Testis (tissue), 2 donors: ENCODE data around the gene TNS1.

Experiments used
- POLR2A ChIP-seq: fragments of 450-650 bp; IDR thresholded peaks from one replicate; pipeline ENCODE4 v1.6.1; 2017; ENCODE audit warnings: antibody characterized with exemption, mild to moderate bottlenecking, moderate library complexity
- TF ChIP-seq, protein P1 (sequence below), 3 experiments: fragments of 450-650 bp in 2 of 3; fragments of 200-600 bp in 1 of 3; sonication (generic) in 1 of 3; IDR thresholded peaks; one replicate each; pipeline ENCODE4 v1.5.1; 2016 to 2019; ENCODE audit warnings: antibody characterized with exemption in 3 of 3, mild to moderate bottlenecking in 2 of 3, moderate library complexity in 1 of 3

DNA sequence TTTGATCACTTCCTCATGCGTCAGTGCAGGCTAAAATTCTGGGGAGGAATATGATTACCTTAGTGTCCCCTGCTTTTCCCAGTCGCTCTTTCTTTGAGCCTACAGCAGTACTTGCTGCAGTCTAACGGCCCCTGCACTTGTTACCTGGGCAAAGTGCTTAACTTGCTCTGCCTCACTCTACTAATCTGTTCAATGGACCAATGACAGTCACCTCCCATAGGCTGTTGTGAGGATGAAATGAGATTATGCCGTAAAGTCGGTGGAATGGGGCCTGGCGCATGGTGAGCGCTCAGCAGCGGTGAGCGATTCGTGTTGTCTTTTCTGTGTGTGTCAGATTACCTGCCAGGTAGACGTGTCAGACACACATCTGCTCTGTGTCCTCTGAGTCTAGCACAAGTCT lies 5.3 kb downstream of the TNS1 start:
- TF ChIP-seq, protein P1, sequence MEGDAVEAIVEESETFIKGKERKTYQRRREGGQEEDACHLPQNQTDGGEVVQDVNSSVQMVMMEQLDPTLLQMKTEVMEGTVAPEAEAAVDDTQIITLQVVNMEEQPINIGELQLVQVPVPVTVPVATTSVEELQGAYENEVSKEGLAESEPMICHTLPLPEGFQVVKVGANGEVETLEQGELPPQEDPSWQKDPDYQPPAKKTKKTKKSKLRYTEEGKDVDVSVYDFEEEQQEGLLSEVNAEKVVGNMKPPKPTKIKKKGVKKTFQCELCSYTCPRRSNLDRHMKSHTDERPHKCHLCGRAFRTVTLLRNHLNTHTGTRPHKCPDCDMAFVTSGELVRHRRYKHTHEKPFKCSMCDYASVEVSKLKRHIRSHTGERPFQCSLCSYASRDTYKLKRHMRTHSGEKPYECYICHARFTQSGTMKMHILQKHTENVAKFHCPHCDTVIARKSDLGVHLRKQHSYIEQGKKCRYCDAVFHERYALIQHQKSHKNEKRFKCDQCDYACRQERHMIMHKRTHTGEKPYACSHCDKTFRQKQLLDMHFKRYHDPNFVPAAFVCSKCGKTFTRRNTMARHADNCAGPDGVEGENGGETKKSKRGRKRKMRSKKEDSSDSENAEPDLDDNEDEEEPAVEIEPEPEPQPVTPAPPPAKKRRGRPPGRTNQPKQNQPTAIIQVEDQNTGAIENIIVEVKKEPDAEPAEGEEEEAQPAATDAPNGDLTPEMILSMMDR (IDR thresholded peaks at IDR 0.05) = no peak
- no peak for TF ChIP-seq POLR2A
